HFF-Myc (cell line): ENCODE results near the gene AGMAT.
A peak's percentile ranks its signal among the peaks of the same experiment; 100 is the strongest.

Source experiments
- DNase-seq: peaks from one replicate; pipeline ENCODE4 v3.0.0-alpha.2; 2011; ENCODE audit warnings: low read depth; ENCODE audit errors: extremely low read depth
- H3K4me3 ChIP-seq: replicated peaks from 2 replicates; pipeline ENCODE4 v1.5.1; 2011; ENCODE audit warnings: low read depth, mild to moderate bottlenecking, control low read depth, low read length
- CTCF ChIP-seq: IDR thresholded peaks from 2 replicates; pipeline ENCODE4 v1.5.1; 2012; ENCODE audit warnings: mild to moderate bottlenecking, low read depth, low read length, control low read depth; ENCODE audit errors: missing control alignments

AGMAT gene

GRCh38 chr1:15618655-15619525 lies 34.0 kb upstream of the AGMAT start:
- no peak for TF ChIP-seq CTCF
- peak overlapping the region; percentile 98 for H3K4me3 ChIP-seq
- no peak for DNase-seq

GRCh38 chr1:15618077-15618654 lies 33.3 kb upstream of the AGMAT start:
- DNase-seq, result no peak
- no peak for TF ChIP-seq CTCF

GRCh38 chr1:15617173-15618076 lies 32.6 kb upstream of the AGMAT start, which contains the start of gene DDI2:
Gene DDI2, plus strand, starts transcription at chr1:15617458. Its CDS starts 213 bp downstream, at chr1:15617671.
- peak within 1 kb of the TSS; percentile 98 for H3K4me3 ChIP-seq
- TF ChIP-seq CTCF, result no peak
- DNase-seq, result peak; percentile 94

More at GRCh38 chr1:15618077-15618654, 33.3 kb upstream of the AGMAT start:
- H3K4me3 ChIP-seq, result peak overlapping the region; percentile 98

GRCh38 chr1:15616373-15617172 lies 31.7 kb upstream of the AGMAT start:
- peak overlapping the region; percentile 34 for H3K4me3 ChIP-seq
- no peak for TF ChIP-seq CTCF
- no peak for DNase-seq

GRCh38 chr1:15610167-15610566 lies 25.3 kb upstream of the AGMAT start:
- TF ChIP-seq CTCF, result no peak
- H3K4me3 ChIP-seq, result no peak overlapping the region
- DNase-seq, result no peak

- no peak for DNase-seq
- no peak overlapping the region for H3K4me3 ChIP-seq
- no peak for TF ChIP-seq CTCF
These were observed 24.8 kb upstream of the AGMAT start for GRCh38 chr1:15609631-15610030.
